CD4-positive, alpha-beta T cell treated with Interleukin-12 subunit alpha and Interleukin-12 subunit beta, for 1 hour (primary cell): ENCODE measurements around the gene LRRC4B.

ENCODE experiments used
- DNase-seq: peaks from one replicate; pipeline ENCODE4 v3.0.0-alpha.2; 2020

The LRRC4B gene

DNA sequence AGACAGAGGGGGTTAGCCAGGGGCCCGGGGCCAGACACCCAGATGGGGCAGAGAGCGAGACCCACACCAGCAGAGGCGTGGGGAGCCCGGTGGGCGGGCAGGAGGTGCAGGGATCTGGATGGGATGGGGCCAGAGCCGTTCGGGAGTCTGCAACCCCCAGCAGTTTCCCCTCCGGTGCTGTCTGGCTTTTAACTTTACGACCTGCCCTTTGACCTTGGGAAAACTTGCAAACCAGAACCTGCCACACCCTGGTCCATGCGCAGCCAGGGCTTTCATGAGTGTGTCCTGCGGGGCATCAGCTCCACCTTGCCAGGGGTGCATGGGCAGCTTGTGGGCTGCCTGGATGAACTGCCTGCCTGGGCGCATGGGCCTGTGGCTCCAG is 67.1 kb downstream of the LRRC4B start:
- no peak for DNase-seq

DNA sequence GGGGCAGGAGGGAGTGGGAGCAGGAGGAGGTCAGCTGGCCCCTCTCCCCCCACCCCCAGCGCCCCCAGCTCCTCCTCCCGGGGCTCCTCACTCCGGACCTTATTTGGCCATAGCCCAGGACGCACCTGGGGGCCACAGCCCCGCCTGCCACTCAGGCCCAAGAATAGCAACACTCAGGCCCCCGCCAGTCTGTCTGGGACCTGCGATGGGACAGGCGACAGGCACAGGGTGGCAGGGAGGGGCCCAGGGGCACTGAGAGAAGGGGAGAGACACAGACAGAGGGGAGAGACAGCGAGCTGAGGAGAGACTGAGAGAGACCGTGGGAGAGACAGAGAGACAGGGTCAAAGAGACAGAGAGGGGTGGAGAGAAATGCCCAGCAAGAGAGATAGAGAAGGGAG is 67.5 kb downstream of the LRRC4B start:
- no peak for DNase-seq

- DNase-seq: no peak
These were observed 68.0 kb downstream of the LRRC4B start for GRCh38 chr19:50500060-50500752.

- no peak for DNase-seq
These were observed 69.8 kb downstream of the LRRC4B start for GRCh38 chr19:50498219-50499056.

DNA sequence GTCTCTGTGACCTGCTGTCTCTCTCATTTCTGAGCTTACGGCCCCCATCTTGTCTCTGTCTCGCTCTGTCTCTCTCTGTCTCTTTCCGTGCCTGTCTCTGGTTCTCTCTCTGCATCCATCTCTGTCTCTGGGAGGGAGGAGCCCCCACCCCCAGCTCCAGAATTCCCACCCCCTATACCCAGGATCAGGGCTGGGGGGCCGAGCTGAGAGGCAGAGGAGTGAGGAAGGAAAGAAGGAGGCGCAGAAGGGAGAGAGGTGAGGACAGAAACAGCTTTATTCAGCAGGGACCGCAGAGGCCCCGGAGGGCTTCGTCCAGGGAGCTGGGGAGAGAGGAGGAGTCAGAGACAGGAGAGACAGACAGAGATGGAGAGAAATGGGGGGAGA is 71.2 kb downstream of the LRRC4B start:
- no peak for DNase-seq

DNA sequence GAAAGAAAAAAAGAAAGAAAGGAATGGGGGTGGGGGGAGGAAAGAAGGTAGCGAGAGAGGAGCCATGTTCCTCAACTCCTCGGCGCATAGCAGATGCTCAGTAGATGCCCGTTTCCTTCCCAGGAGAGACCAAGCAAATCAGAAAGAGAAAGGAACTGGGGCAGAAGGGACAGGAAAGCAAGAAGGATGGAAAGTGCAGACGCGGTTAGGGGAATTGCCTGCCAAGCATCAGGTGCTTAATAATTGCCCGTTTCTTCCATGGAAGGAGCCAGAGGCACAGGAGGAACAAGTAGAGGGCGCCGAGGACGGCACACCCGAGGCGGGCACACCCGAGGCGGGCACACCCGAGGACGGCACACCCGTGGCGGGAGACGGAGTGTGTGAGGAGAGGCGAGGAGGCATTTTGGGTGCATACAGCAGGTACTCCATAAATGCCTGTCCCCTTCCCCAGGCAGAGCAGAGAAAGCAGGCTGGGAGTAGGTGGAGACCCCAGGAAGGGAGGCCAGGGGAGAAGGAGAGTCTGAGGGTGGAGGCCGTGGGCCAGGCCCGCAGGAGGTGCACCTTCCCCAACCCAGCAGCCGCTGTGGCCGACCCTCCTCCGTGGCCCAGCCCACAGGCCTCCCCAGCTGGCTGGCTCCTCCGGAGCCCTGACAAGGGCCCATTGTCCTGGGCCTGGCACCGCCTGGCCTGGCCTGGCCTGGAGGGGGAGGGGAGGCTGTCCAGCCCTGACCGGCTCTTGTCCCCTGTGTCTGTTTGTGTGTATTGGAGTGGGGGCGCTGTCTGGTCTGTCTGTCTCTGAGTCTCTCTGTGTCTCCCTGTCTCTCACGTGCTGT is 71.8 kb downstream of the LRRC4B start:
- DNase-seq: no peak

DNA sequence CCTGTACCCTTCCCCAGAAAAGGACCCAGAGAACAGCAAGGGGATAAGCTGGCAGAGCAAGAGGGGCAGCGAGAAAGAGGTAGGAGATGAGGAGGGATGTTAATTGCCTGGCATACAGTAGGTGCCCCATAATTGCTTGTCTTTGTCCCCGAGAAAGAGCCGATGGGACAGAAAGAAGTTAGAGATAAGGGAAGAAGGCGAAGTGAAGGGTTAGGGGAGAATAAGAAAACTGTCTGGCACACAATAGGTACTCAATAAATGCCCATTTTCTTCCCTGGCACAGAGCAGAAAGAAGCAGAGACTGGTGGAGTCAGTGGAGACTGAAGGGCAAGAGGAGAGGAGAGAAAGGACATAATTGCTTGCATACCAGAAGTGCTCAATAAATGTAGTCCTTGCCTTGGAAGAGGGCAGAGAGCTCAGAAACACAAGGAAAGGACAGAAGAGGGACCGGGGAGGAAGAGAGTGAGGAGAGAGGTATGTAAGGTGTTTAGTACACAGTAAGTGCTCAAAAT is 73.2 kb downstream of the LRRC4B start:
- DNase-seq: no peak

- no peak for DNase-seq
These were observed 73.8 kb downstream of the LRRC4B start for GRCh38 chr19:50494186-50495019.

DNA sequence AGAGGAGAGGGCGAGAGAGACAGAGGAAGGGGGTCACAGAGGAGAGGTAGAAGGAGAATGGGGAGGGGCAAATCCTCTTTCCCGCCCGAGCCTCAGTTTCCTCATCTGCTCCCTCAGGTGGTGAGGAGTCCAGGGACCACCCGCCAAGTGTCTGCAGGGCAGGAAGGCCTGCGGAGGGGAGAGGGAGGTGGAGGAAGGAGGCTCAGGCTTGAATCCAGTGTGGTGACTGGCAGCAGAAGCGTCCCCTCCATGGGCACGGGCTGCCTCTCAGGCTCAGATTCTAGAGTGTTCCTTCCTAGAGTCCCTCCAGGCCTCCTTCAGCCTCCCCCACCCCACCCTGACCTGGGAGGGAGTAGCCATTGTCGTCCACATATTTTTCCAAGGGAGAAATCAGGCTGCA is 75.1 kb downstream of the LRRC4B start:
- DNase-seq: no peak

DNA sequence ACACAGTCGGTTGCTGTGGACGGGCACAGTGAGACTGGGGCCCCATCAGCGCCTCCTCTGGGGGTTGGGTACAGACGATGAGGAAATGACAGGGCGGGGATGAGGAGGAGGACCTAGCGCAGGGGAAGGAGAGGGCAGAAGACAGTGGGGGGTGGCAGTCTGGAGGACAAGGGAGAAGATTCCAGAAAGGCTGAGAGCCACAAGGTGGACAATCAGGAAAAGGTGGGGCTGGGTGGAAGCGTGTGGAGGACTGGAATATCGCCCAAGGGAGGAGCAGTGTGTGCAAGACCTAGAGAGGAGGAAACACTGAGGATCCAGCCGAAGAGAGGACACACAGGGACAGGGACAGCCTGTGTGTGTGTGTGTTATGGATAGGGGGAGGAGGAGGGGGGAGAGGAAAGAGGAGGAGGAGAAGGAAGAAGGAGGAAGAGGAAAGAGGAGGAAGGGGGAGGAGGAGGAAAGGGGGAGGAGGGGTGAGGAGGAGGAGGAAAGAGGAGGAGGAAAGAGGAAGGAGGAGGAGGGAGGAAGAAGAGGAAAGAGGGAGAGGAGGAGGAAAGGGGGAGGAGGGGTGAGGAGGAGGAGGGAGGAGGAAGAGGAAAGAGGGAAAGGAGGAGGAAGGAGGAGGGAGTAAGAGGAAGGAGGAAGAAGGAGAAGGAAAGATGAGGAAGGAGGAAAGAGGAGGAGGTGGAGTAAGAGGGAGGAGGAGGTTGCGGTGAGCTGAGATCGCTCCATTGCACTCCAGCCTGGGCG is 75.8 kb downstream of the LRRC4B start:
- peak; percentile 25 for DNase-seq

DNA sequence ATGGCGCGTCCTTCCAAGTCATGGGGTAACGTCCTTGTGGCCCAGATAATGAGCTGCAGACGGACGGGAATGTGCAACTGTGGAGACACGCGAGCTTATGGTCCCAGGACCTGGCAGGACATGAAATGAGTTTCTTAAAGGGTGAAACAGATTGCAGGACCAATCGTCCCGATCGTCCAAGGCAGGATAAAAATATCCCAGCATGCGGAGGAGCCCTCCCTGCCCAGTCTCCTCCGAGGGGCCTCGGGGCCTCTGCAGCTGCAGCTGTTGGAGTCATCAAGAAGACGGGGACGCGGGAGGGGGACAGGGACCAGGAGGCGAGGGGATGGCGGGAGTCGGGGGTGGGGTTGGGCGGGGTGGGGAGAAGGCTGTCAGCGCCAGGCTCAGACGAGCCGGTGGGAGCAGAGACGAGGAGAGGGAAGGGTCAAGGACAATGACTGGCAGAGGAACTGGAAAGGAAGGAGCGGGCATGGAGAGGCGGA is 77.2 kb downstream of the LRRC4B start:
- DNase-seq: no peak

GRCh38 chr19:50490411-50490811 is 77.8 kb downstream of the LRRC4B start:
- DNase-seq: no peak

DNA sequence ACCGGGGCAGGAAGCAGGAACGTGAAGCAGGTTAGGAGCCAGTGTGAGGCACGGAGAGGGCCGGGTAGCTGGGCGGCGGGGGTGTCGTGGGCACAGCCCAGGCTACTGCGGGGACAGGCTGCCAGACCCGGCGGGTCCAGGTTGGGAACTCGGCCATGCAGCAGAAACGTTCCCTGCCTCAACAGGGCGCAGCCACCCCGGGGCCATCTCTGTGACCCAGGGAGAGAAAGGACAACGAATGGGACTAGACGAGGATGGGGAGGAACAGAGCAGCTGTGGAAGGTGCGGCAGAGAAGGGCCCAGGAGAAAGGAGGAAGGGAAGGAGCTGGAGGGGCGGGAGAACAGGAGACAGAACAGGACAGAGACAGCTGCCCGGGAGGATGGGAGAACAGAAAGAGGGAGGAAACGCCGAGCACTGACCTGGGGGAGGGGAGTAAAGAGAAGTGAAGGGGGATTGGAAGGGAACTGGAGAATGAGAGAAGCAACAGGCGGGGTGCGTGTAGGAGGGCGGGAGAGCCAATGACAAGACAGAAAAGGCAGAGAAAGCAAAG is 78.7 kb downstream of the LRRC4B start:
- no peak for DNase-seq

GRCh38 chr19:50488389-50489194 is 79.6 kb downstream of the LRRC4B start:
- DNase-seq: no peak

DNA sequence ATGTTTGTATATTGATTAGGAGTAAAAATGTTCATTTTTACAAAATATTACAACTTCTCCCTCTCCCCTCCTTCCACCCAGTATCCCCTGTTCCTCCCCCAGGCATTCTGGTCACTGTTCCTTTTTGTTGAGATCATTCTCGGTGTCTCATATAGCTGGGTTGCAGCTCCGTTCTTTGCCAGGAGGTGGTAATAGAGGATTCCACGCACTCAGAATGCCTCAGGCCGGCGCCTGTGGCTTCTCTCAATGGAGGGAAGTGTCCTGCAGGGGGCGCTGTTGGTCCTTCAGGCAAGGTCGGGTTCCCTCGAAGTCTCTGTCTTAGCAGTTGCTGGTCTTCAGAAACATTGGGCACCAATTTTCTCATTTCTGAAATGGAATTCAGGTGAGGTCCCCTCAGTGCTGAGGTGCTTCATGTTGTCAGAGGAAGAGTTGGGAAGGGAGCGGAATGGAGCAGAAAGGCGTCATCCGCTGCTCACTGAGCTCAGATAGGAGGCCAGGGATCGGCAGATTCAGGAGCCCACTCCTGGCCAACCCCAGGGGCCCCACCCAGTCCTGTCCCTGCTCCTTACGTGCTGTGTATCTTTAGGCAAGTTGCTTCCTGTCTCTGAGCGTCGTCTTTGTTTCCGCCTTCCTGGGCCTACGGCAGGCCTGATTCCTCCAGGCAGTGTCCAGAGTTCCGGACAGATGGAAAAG is 81.3 kb downstream of the LRRC4B start:
- peak; percentile 49 for DNase-seq

DNA sequence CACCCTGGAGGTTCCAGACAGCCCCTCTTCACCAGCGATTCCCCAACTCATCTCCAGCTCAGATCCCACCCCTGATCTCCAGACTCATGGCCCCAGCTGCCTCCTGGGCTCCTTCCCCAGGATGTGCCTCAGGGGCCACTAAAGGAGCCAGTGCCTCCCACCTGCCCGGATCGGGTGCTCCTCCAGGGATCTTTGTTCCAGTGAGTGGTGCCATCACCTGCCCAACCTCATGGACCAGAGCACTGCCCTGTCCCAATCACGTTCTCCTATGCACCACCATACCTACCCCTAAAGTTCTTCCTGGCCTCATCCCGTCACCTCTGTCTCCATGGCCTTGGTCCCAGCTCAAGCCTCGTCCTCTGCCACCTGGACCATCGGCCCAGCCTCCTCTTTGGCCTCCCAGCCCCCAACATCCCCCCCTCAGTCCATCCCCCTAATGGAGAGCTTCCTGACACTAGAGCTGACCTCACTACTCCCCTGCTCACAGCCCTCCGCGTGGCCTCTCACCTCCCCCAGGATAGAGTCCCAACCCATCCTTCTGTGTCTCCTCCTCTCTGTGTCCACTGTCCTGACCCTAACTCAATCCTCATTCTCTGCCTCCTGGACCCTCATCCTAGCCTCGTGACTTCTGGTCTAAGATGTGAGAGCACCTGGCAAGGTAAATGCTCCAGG is 82.8 kb downstream of the LRRC4B start:
- no peak for DNase-seq

- DNase-seq: no peak
These were observed 85.3 kb downstream of the LRRC4B start for GRCh38 chr19:50482916-50483315.

DNA sequence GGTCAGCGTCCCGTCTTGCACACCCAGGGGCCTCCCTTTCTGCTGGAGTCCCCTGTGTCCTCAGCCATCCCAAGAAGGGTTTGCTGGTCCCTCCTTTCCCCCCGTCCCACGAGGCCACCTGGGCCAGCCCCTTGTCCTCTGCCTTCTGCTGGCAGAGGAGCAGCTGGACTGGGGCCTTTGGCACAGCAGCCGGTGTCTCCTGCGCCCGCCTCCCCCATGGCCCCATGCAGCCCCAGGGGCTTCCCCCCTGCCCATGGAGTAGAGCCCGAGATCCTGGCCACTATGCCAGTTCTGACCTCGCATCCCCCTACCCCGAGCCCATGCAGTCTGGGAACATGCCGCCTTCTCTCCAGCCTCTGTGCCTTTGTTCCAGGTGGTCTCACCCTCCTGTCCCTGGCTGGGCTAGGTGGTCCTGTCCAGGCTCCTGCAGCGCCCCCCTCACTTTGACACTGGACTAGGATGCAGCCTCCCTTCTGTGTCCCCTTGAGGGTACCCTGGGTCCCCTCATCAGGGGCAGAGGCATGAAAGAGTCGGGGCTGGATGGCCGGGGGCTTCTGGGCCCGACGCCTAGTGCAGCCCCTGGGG is 85.9 kb downstream of the LRRC4B start:
- no peak for DNase-seq
